Measurements from ENCODE around the gene TUT4.

GRCh38 chr1:52403566-52404115 is 149.3 kb downstream of the TUT4 start:
- TF ChIP-seq CTCF (conservative IDR thresholded peaks at IDR 0.05; ENCODE audit: low read depth, low read length) (no peak), EZH2 (IDR thresholded peaks at IDR 0.05; ENCODE audit: low read length, unreplicated experiment) (no peak)
